GM21390 (cell line): ENCODE data around the gene FHIT.

Experiments
- ATAC-seq: cut with Tn5 transposase; IDR thresholded peaks from one replicate; pipeline ENCODE4 v1.9.1; 2021; ENCODE audit not compliant: unreplicated experiment

The FHIT gene

DNA sequence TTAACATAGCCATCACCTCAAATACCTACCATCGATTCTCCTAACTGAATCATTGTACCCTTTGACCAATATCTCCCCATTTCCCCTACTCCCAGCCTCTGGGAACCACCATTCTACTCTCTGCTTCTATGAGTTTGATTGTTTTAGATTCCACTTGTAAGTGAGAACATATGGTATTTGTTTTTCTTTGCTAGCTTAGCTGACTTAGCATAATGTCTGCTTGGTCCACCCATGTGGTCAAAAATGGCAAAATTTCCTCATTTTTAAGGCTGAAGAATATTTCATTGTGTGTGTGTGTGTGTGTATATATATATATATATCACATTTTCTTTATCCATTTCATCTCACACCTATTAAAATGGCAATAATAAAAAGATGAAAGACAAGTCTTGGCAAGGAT lies 469.3 kb downstream of the FHIT start:
- no peak for ATAC-seq

DNA sequence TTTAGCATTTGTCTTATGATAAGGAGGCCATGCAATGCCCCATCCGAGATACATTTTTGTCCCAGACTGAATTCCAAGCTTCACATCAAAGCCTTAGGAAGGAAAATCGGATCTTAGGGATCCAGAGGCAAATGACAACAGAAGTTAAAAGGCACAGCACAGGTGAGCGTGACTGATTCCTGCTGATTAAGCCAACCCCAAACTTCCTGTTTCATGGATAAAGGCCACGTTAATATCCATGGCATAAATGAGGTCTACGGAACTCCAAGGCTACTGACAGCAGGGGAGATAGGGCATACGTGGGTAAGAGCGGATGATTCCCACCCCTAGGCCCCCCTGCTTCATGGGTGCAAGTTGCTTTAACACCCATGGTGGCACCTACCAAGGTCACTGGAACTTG lies 471.6 kb downstream of the FHIT start:
- no peak for ATAC-seq

DNA sequence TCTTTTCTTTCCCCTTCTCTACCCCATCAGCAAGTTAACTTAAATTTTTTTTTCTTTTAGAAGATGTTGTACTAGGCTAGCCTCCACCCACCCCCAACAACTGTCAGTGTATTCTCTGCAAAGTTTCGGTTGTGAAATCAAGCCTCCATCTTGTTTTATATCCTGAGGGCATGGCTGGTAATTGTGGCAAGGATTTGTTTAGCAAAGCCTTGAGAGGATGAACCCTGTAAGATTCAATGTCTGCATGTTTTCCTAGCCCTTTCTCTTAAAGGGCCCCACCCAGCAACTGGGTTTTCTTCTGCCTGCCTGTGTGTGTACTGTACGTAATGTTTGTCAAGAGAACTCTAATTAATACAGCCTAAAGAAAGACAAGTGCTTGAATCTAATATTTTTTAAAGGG lies 475.3 kb downstream of the FHIT start:
- ATAC-seq, result no peak

- ATAC-seq, result no peak
Measured at GRCh38 chr3:60774617-60775016, 476.6 kb downstream of the FHIT start.

DNA sequence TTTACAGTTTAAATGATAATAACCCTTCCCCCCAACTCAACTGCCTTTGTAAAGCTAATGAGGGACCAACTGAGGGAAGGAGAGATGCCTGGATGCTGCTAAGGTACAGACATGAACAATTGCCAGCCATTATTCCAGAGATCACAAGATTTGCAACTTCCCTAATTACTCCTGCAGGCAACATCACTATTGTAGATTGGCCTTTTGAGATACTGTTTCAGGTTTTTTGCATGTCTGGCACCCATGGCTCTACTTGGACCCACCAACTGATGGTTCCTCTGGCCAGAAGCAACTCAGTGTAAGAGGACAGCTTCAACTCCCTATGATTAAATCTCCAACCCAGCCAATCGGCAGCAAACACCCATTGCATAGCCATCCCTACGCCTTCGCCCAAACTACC lies 478.7 kb downstream of the FHIT start:
- ATAC-seq, result no peak

GRCh38 chr3:60771766-60772165 lies 479.5 kb downstream of the FHIT start:
- ATAC-seq, result no peak

- no peak for ATAC-seq
Measured at GRCh38 chr3:60770532-60770931, 480.7 kb downstream of the FHIT start.

DNA sequence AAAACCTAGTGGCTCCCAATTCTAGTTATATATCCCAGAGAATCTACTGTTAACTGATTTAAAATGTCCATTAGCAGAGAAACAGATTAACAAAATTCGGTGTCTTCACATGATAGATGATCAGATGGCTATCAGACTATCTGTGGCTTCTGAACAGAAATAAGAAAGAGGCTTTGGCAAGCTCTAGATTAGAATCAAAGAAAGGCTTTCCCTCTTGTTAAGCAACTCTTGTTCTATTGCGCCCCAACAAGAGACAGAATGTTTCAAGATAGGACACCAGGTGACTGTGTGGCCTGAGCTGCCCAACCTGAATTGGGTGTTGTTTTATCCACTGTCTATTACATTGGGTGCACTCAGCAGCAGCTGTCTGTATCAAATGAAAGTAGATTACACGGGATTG lies 483.7 kb downstream of the FHIT start:
- ATAC-seq, result no peak

GRCh38 chr3:60765776-60766175 lies 485.5 kb downstream of the FHIT start:
- ATAC-seq, result no peak

GRCh38 chr3:60764870-60765269 lies 486.4 kb downstream of the FHIT start:
- no peak for ATAC-seq

GRCh38 chr3:60760145-60760544 lies 491.1 kb downstream of the FHIT start:
- no peak for ATAC-seq

DNA sequence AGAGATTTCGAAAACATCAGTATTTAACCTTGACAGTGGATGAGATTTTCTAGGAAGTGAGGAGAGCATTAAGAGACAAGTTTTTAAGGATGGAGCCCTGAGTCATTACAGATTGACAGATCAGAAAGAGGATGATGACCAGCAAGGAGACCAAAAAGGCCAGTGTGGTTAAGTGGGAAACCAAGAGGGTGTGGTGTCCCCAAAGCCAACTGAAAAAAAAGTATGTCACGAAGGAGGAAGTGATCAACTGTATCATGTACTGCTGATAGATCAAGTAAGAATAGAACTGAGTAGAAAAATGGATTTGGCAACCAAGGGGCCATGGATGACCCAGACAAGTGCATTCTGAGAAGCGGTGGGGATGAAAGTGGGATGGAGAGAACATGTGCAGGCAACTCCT lies 491.8 kb downstream of the FHIT start:
- ATAC-seq, result no peak

- ATAC-seq, result no peak
Measured at GRCh38 chr3:60758831-60759230, 492.4 kb downstream of the FHIT start.

DNA sequence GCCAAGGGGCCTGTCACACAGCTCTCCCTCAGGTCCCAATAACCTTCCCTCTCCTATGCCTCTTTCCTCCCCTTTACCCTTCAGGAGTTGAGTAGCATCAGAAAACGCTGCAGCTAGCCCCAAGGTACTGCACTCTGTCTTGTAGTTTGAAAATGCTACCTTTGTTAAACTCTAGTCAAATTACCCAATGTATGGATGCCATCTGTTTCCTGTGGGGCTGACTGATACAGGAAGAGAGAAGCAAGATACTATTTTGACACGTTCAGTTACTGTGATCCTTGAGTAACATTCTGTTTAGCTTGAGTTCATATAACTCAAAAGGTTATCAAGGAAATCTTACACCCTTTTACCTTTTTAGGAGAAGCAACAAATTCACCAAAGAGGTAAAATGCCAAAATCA lies 493.1 kb downstream of the FHIT start:
- no peak for ATAC-seq

- ATAC-seq, result no peak
Measured at GRCh38 chr3:60757724-60758123, 493.5 kb downstream of the FHIT start.

DNA sequence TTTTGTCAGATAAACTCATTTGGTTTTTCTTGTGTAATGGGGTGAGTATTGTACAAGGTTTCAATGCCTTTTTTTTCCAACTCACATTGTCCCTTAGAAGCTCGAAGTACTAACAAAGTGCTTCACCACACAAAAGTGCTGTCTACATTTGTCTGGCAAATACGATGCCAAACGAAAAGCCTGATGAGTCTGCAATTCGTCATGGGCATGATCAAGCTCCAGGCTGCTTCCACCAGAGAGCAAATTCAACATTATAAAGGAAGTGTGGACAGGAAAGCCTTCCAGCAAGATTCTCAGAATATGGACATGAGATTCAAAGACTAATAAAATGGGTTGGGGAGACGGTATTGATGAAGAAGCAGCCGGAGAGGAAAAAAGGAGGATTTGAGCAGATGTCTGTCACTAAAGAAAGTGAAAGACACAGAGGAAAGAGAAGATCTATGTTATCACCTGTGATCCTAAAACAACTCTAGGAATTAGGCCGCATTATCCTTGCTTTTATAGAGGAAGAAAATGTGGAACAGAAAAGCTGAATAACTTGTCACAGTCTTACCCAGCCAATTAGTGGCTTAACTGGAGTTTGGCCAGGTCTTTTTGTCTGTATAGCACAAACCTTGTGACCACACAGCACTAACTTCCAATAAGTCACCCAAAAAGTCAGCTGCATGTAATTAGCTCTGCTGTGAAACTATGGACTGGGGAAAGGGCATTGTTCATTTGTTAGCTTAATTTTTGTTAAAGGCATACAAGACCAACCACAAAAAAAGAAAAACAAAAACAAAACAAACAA lies 494.8 kb downstream of the FHIT start:
- ATAC-seq, result no peak

GRCh38 chr3:60755094-60755493 lies 496.2 kb downstream of the FHIT start:
- ATAC-seq, result no peak

GRCh38 chr3:60754617-60755016 lies 496.6 kb downstream of the FHIT start:
- no peak for ATAC-seq

- ATAC-seq, result no peak
Measured at GRCh38 chr3:60752809-60753208, 498.4 kb downstream of the FHIT start.

DNA sequence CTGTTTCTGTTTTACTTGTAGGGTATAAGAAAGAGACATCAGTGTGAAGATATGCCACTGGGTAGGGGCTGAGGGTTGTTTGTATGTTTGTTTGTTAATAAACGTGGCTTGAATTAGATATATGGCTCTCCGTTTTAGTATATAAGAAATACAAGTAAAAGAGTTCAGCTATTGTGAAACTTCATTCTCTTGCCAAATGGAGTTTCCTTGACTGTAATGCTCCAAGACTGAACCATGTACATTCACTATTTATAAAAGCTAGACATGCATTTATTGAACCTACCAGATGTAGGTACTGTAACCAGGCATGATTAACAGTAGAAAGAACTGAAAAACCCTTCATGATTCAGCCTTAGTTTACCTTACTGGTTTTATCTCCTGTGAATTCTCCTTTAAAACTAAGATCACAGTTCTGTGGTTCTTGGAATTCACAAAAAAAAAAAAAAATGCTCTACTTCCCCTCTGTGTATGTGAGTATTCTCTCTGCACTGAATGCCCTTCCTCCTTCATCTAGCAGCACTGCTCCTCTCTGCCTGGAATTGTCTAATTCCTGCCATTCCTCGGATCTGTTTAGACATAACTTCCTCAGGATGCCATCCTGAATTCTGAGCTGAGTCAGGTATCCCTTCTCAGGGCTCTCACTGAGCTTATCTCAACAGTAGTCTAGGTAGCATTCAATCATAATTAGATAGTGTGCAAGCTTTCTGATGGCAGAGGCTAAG lies 504.4 kb downstream of the FHIT start:
- no peak for ATAC-seq

DNA sequence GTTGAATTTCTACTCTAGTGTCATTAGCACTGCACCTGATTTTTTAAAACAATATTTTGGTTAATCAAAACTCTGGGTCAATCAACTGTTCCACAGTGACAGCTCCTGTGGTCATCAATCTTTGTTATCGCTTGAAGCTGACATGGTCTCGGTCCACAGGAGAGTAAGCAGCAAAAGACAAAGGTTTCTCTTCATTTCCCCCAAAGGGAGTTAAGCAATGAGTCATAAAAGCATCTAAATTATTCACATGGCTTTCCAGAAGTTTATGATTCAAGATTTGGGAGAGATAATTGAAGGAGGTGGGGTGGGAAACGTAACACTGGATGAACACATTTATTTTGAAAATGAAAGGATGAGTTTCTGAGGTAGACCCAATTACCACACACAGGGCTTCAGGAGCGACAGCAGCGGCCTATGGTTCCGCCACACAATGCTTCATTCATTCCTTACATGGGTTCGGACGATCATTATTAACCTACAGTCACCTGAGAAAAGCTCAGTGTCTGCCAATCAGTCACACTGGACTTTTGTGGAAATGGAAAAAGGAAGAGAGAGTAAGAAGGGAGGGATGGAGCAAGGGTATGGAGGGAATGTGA lies 505.1 kb downstream of the FHIT start:
- no peak for ATAC-seq

DNA sequence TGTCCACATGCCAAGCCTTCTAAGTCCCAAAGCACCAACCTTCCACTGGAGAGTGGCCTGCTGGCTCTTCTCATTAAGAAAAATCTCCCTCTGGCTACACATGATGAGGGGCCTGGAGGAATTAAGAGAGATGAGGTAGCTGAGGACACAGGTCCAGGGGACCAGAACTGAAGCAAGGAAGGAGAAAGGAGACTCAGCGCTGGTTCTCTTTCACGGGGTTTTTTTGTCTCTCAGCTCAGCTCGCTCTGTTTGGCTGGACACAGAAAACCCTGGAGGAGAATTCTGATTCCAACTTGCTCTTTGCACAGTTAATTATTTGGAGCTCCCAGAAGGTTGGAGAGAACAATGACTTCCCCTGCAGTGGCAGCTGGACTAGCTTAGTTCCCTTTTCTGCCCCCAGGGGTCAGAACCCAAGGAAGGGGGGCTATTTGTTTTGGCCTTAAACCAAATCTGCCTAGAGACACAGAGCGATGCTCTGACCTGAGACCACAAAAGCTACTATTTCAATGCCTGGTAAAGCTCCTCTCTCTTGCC lies 507.6 kb downstream of the FHIT start:
- no peak for ATAC-seq
